ENCODE results near the gene WNT7B. TPM values are rescaled to one million over a fixed set of nuclear protein-coding genes. Genes with fewer than 3 reads are reported as not detected.
A peak's percentile ranks its signal among the peaks of the same experiment; 100 is the strongest.

Gene WNT7B
- total RNA-seq, 1 experiment from 2014 or later: 66.9 TPM

GRCh38 chr22:45946805-45947600, 30.0 kb downstream of the WNT7B start:
- no peak for TF ChIP-seq EZH2 (IDR thresholded peaks at IDR 0.05; ENCODE audit: low read depth)
- no peak for TF ChIP-seq CTCF (conservative IDR thresholded peaks at IDR 0.05)
- peaks cover 10% of the 10 kb centered on the region; the same call in 1 of the 2 replicates for H3F3A ChIP-seq (ENCODE audit: insufficient read depth, low read depth)
- H2AFZ ChIP-seq: no peak overlapping the region
- POLR2A ChIA-PET (ENCODE audit: unreplicated experiment): interaction anchor here (0.6 kb wide), 1 partner anchor 14 kb away, joined by 5 read pairs; no protein-coding TSS in a partner anchor
- H3K36me3 ChIP-seq (ENCODE audit: low read depth): no peaks in the 10 kb centered on the region; the same call in 1 of the 2 replicates
- H3K79me2 ChIP-seq (ENCODE audit: low read depth): peaks cover 83% of the 10 kb centered on the region
- H4K20me1 ChIP-seq (ENCODE audit: insufficient read depth): peaks cover 97% of the 10 kb centered on the region
- intact Hi-C loops (cut with micrococcal nuclease; ENCODE audit: unreplicated experiment): no loop called here
- no peaks in the 10 kb centered on the region for H3K27me3 ChIP-seq (ENCODE audit: insufficient read depth, low read depth)
- H3K9me2 ChIP-seq (ENCODE audit: insufficient read depth): no peaks in the 10 kb centered on the region
- H3K9me3 ChIP-seq (ENCODE audit: insufficient read depth, low read depth): no peaks in the 10 kb centered on the region
- H3K4me3 ChIP-seq: no peak overlapping the region
- DNase-seq: no peak
- BruUV-seq (replicated peaks): TSS peak; percentile 10
- CTCF ChIA-PET: no interaction called here
- H3K4me1 ChIP-seq (replicated peaks; ENCODE audit: insufficient read depth): no peaks in the 10 kb centered on the region
- H3K4me2 ChIP-seq: no peak overlapping the region
- H3K27ac ChIP-seq: no peak overlapping the region

- BruUV-seq (replicated peaks): no TSS peak
- no peak overlapping the region for H2AFZ ChIP-seq
- intact Hi-C loops (cut with micrococcal nuclease; ENCODE audit: unreplicated experiment): no loop called here
- ChIA-PET CTCF (no interaction called here), POLR2A (ENCODE audit: unreplicated experiment) (interaction anchor here (0.5 kb wide), 1 partner anchor 392 kb away, joined by 3 read pairs; no protein-coding TSS in a partner anchor)
- no peaks in the 10 kb centered on the region for H3K9me2 ChIP-seq (ENCODE audit: insufficient read depth)
- peaks cover 7% of the 10 kb centered on the region; the same call in 1 of the 2 replicates for H3F3A ChIP-seq (ENCODE audit: insufficient read depth, low read depth)
- H3K36me3 ChIP-seq (ENCODE audit: low read depth): no peaks in the 10 kb centered on the region; the same call in 1 of the 2 replicates
- H3K79me2 ChIP-seq (ENCODE audit: low read depth): peaks cover 78% of the 10 kb centered on the region
- TF ChIP-seq EZH2 (IDR thresholded peaks at IDR 0.05; ENCODE audit: low read depth) (no peak), CTCF (conservative IDR thresholded peaks at IDR 0.05) (no peak)
- no peaks in the 10 kb centered on the region for H3K27me3 ChIP-seq (ENCODE audit: insufficient read depth, low read depth)
- no peaks in the 10 kb centered on the region for H3K9me3 ChIP-seq (ENCODE audit: insufficient read depth, low read depth)
- no peak for DNase-seq
- H3K4me2 ChIP-seq: no peak overlapping the region
- no peak overlapping the region for H3K4me3 ChIP-seq
- no peaks in the 10 kb centered on the region for H3K4me1 ChIP-seq (replicated peaks; ENCODE audit: insufficient read depth)
- peaks cover 96% of the 10 kb centered on the region for H4K20me1 ChIP-seq (ENCODE audit: insufficient read depth)
- H3K27ac ChIP-seq: no peak overlapping the region
These were observed 31.3 kb downstream of the WNT7B start for GRCh38 chr22:45945621-45946106.

- Histone ChIP-seq H3K36me3 (ENCODE audit: low read depth) (no peaks in the 10 kb centered on the region), H4K20me1 (ENCODE audit: insufficient read depth) (peaks cover 97% of the 10 kb centered on the region), H3K9me2 (ENCODE audit: insufficient read depth) (no peaks in the 10 kb centered on the region), H3K27ac (no peak overlapping the region), H2AFZ (no peak overlapping the region), H3F3A (ENCODE audit: insufficient read depth, low read depth) (peaks cover 22% of the 10 kb centered on the region), H3K27me3 (ENCODE audit: insufficient read depth, low read depth) (no peaks in the 10 kb centered on the region), H3K4me1 (replicated peaks; ENCODE audit: insufficient read depth) (no peaks in the 10 kb centered on the region), H3K79me2 (ENCODE audit: low read depth) (peaks cover 78% of the 10 kb centered on the region), H3K4me2 (no peak overlapping the region), H3K4me3 (no peak overlapping the region), H3K9me3 (ENCODE audit: insufficient read depth, low read depth) (no peaks in the 10 kb centered on the region)
- no peak for TF ChIP-seq CTCF (conservative IDR thresholded peaks at IDR 0.05)
- no peak for TF ChIP-seq EZH2 (IDR thresholded peaks at IDR 0.05; ENCODE audit: low read depth)
- POLR2A ChIA-PET (ENCODE audit: unreplicated experiment): no interaction called here
- BruUV-seq (replicated peaks): no TSS peak
- DNase-seq: no peak
- CTCF ChIA-PET: no interaction called here
- intact Hi-C loops (cut with micrococcal nuclease; ENCODE audit: unreplicated experiment): no loop called here
These were observed 34.0 kb downstream of the WNT7B start for GRCh38 chr22:45942787-45943493.

Data from PC-9 (cell line).